OCI-LY7 (cell line): Measurements from ENCODE around the gene STAC. TPM values are rescaled to one million over a fixed set of nuclear protein-coding genes. Genes with fewer than 3 reads are reported as not detected.
"Not testable (repeated sequence)": the region's sequence is repeated elsewhere in the genome, so short reads cannot be mapped to it uniquely, and the experiment has no call there.

Experiments used
- BruUV-seq: library from RNA; stranded (reverse); fragments of 400-500 nt; replicated peaks from 2 replicates; lab custom pipeline; 2021; lab: Mats Ljungman, UMichigan
- CTCF ChIA-PET: fragments of 300-600 bp; sonication (Branson Sonifier 250); formaldehyde crosslinking; loops from one replicate; lab custom pipeline; 2022; ENCODE audit warnings: antibody characterized with exemption; ENCODE audit not compliant: unreplicated experiment; lab: Charles Lee
- POLR2A ChIA-PET: fragments of 300-600 bp; sonication (Branson Sonifier 250); formaldehyde crosslinking; loops from one replicate; lab custom pipeline; 2022; ENCODE audit warnings: antibody characterized with exemption; lab: Charles Lee
- DNase-seq: peaks from one replicate; pipeline ENCODE4 v3.0.0-alpha.2; 2015; ENCODE audit warnings: low spot score
- H2AFZ ChIP-seq: fragments of 200-600 bp; sonication (generic), shearing (Covaris generic); 2 replicates; pipeline ENCODE4 v1.6.1; 2014; ENCODE audit warnings: mild to moderate bottlenecking, antibody characterized with exemption, low read length, moderate library complexity
- H3K27ac ChIP-seq: fragments of 200-600 bp; sonication (generic); 2 replicates; pipeline ENCODE4 v1.5.1; 2014; ENCODE audit warnings: mixed run types, low read depth, mild to moderate bottlenecking, moderate library complexity, low read length, inconsistent platforms; ENCODE audit not compliant: poor library complexity, severe bottlenecking
- H3K36me3 ChIP-seq: fragments of 200-600 bp; sonication (generic); 2 replicates; pipeline ENCODE4 v1.6.1; 2014; ENCODE audit warnings: mild to moderate bottlenecking, antibody characterized with exemption, low read length, moderate library complexity, mixed read lengths; ENCODE audit not compliant: insufficient read depth
- H3K4me1 ChIP-seq: fragments of 200-600 bp; sonication (generic); 2 replicates; pipeline ENCODE4 v1.5.1; 2014; ENCODE audit warnings: mild to moderate bottlenecking, low read length; ENCODE audit not compliant: insufficient read depth, poor library complexity, severe bottlenecking
- H3K4me2 ChIP-seq: fragments of 200-600 bp; sonication (generic); 2 replicates; pipeline ENCODE4 v1.6.1; 2014; ENCODE audit warnings: mild to moderate bottlenecking, low read length
- H3K4me3 ChIP-seq: fragments of 200-600 bp; sonication (generic); 2 replicates; pipeline ENCODE4 v1.5.1; 2014; ENCODE audit warnings: mild to moderate bottlenecking, low read depth, low read length; ENCODE audit not compliant: poor library complexity, severe bottlenecking
- H3K79me2 ChIP-seq: fragments of 200-600 bp; sonication (generic); 2 replicates; pipeline ENCODE4 v1.6.1; 2016; ENCODE audit warnings: low read depth, mild to moderate bottlenecking, low read length, moderate library complexity, mixed read lengths; ENCODE audit not compliant: insufficient read depth
- H3K9me2 ChIP-seq: fragments of 200-600 bp; sonication (generic); 2 replicates; pipeline ENCODE4 v1.6.1; 2016; ENCODE audit warnings: mild to moderate bottlenecking, low read length, mixed read lengths; ENCODE audit not compliant: insufficient read depth
- H3K9me3 ChIP-seq: fragments of 200-600 bp; sonication (generic); 2 replicates; pipeline ENCODE4 v1.6.1; 2014; ENCODE audit warnings: mild to moderate bottlenecking, mixed run types, low read length, mixed read lengths
- H4K20me1 ChIP-seq: fragments of 200-600 bp; sonication (generic); 2 replicates; pipeline ENCODE4 v1.6.1; 2014; ENCODE audit warnings: mild to moderate bottlenecking, antibody characterized with exemption, low read length, moderate library complexity, mixed read lengths; ENCODE audit not compliant: insufficient read depth
- CTCF ChIP-seq: fragments of 200-600 bp; sonication (generic); conservative IDR thresholded peaks from 2 replicates; pipeline ENCODE4 v1.5.1; 2014; ENCODE audit warnings: mild to moderate bottlenecking, antibody characterized with exemption, low read length, moderate library complexity, mixed read lengths
- EZH2phosphoT487 ChIP-seq: fragments of 200-600 bp; sonication (generic); IDR thresholded peaks from 2 replicates; pipeline ENCODE4 v1.6.1; 2018; ENCODE audit warnings: low read depth, borderline replicate concordance, mild to moderate bottlenecking, mixed run types, antibody characterized with exemption, low read length, moderate library complexity, mixed read lengths
- intact Hi-C: fragments of 100-400 bp; cut with micrococcal nuclease; formaldehyde crosslinking; loops from one replicate; pipeline ENCODE4 v1.10.0; 2022; ENCODE audit not compliant: unreplicated experiment
- total RNA-seq, 2 experiments: library from RNA; depleted of rRNA in 1 of 2; stranded (reverse); fragments of >200 nt in 1 of 2; shearing (Covaris generic) in 1 of 2; gene quantifications; 2 replicates each; pipeline ENCODE4 v1.2.3, GENCODE V29; 2014 to 2022

The STAC gene
- total RNA-seq, 2 experiments from 2014 or later = not detected

GRCh38 chr3:36496684-36497633, 116.7 kb downstream of the STAC start:
- ChIA-PET POLR2A (interaction anchor here (0.9 kb wide), 1 partner anchor 40 kb away, joined by 3 read pairs; no protein-coding TSS in a partner anchor), CTCF (no interaction called here)

GRCh38 chr3:36500053-36500452, 119.7 kb downstream of the STAC start:
- H3K4me3 ChIP-seq, H3K9me3 ChIP-seq, POLR2A ChIA-PET, H3K4me1 ChIP-seq, BruUV-seq, H3K4me2 ChIP-seq, H3K27ac ChIP-seq, H4K20me1 ChIP-seq, H3K9me2 ChIP-seq, intact Hi-C loops, H3K79me2 ChIP-seq, CTCF ChIA-PET, H2AFZ ChIP-seq, H3K36me3 ChIP-seq, DNase-seq: not testable (repeated sequence)

More at GRCh38 chr3:36496684-36497633, 116.7 kb downstream of the STAC start:
- no peaks in the 10 kb centered on the region for H3K4me1 ChIP-seq
- H3K9me3 ChIP-seq = no peaks in the 10 kb centered on the region
- intact Hi-C loops = no loop called here
- no peaks in the 10 kb centered on the region for H4K20me1 ChIP-seq
- BruUV-seq = no TSS peak
- no peak overlapping the region for H3K27ac ChIP-seq
- H3K36me3 ChIP-seq = no peaks in the 10 kb centered on the region
- no peak overlapping the region for H3K4me3 ChIP-seq
- no peak overlapping the region for H3K4me2 ChIP-seq
- no peak for DNase-seq
- no peak overlapping the region for H2AFZ ChIP-seq
- no peaks in the 10 kb centered on the region for H3K9me2 ChIP-seq
- TF ChIP-seq EZH2phosphoT487 (no peak), CTCF (no peak)
- no peaks in the 10 kb centered on the region for H3K79me2 ChIP-seq

- Histone ChIP-seq H3K4me1 (no peaks in the 10 kb centered on the region), H2AFZ (no peak overlapping the region), H3K4me2 (no peak overlapping the region), H3K9me3 (no peaks in the 10 kb centered on the region), H3K79me2 (no peaks in the 10 kb centered on the region), H3K27ac (no peak overlapping the region), H4K20me1 (no peaks in the 10 kb centered on the region), H3K9me2 (no peaks in the 10 kb centered on the region), H3K36me3 (no peaks in the 10 kb centered on the region), H3K4me3 (no peak overlapping the region)
- no peak for DNase-seq
- intact Hi-C loops = no loop called here
- no TSS peak for BruUV-seq
- ChIA-PET CTCF (no interaction called here), POLR2A (interaction anchor here (0.6 to 1.1 kb wide), 3 partner anchors 16 to 1050 kb away, joined by 3 read pairs; no protein-coding TSS in a partner anchor)
- TF ChIP-seq EZH2phosphoT487 (no peak), CTCF (no peak)
Measured at GRCh38 chr3:36501616-36502015, 121.3 kb downstream of the STAC start.
